ENCODE data around the gene RIPOR3.

Gene RIPOR3

GRCh38 chr20:50630578-50631263, 60.6 kb downstream of the RIPOR3 start:
- no peaks in the 10 kb centered on the region for H3K9me3 ChIP-seq (replicated peaks in 1 of 11)
- no peaks in the 10 kb centered on the region for H3K36me3 ChIP-seq
- no peak for TF ChIP-seq Cebpa-rat (IDR thresholded peaks at IDR 0.05)
- H3K27ac ChIP-seq = peak overlapping the region in 3 of 11 experiments; percentile 77 to 82 (median 81); a peak in 6 of 22 replicates
- H3K4me2 ChIP-seq = peak overlapping the region in 8 of 11 experiments; percentile 81 to 97 (median 95); a peak in 15 of 22 replicates
- 0 out of 22 replicates have a peak, but pooled peaks cover 0 to 6% (median 0%) of the 10 kb centered on the region in 11 experiments for H3K27me3 ChIP-seq
- no peak overlapping the region for H3K4me3 ChIP-seq
- H3K9ac ChIP-seq = peak overlapping the region in 2 of 11 experiments; percentile 31 to 76; a peak in 3 of 22 replicates
- no peaks in the 10 kb centered on the region for H4K20me1 ChIP-seq
- H3K4me1 ChIP-seq = peaks cover 22 to 89% (median 82%) of the 10 kb centered on the region in 10 experiments

DNA sequence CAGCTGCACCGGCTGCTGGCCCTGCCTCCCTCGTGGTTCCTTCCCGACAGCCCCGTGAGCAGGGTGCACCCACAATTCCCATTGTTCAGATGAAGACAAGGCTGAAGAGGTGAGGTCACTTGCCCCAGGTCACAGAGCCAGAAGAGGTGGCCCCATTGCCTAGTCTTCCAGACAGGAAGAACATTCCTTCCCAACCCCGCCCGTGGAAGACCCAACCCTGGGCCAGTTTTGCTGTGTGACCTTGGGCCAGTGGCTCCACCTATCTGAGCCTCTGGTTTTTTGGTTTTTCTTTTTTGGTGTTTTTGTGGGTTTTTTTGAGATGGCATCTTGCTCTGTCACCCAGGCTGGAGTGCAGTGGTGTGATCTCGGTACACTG, 61.7 kb downstream of the RIPOR3 start:
- Histone ChIP-seq H3K36me3 (no peaks in the 10 kb centered on the region), H3K4me2 (peak overlapping the region; percentile 69 to 97 (median 93)), H3K27ac (peak overlapping the region in 9 of 11 experiments; percentile 26 to 83 (median 77); a peak in 17 of 22 replicates), H3K4me1 (peaks cover 22 to 93% (median 88%) of the 10 kb centered on the region in 10 experiments), H3K4me3 (peak overlapping the region in 7 of 10 experiments; percentile 46 to 60 (median 55); a peak in 11 of 20 replicates), H3K9ac (peak overlapping the region in 9 of 11 experiments; percentile 11 to 78 (median 70); a peak in 17 of 22 replicates), H4K20me1 (no peaks in the 10 kb centered on the region; a peak in 1 of 22 replicates), H3K9me3 (replicated peaks in 1 of 11) (no peaks in the 10 kb centered on the region), H3K27me3 (0 out of 22 replicates have a peak, but pooled peaks cover 0 to 6% (median 0%) of the 10 kb centered on the region in 11 experiments)
- no peak for TF ChIP-seq Cebpa-rat (IDR thresholded peaks at IDR 0.05)

DNA sequence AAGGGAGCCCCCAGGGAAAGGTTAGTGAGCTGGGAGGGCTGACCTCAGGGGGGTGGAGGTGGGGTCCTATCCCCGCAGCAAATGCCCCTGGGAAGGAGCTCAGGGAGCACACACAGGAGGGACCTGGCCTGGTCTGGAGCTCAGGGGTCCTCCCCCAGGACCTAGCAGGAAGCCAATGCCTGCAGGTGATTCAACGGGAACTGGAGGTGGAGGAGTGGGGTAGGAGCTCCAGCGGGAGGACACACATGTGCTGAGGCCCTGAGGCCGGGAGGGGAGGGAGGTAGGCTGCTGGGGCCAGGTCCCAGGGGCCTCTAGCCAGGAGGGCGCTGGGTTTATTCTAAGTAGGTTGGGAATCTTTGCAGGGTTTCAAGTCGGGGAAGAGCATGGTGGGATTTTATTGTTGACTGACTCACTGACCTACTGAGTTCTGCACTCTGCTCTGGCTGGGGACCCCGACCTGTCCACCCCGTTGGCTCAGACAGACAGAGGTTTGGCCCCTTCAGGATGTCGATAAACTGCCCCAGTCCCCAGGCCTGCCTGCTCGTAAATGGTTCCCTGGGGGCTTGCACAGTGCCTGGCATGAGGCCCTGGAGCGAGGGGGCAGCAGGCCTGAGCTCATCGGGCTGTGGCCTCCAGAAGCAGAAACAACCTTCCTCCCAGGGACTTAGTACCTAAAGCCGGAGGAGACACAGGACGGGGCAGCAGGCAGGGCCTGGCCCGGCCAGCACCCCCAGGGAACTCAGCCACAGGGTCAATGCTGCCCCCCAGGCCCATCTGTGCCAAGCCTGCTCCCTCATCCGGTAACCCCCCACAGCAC, 62.3 kb downstream of the RIPOR3 start:
- no peaks in the 10 kb centered on the region; a peak in 1 of 22 replicates for H4K20me1 ChIP-seq
- no peaks in the 10 kb centered on the region for H3K36me3 ChIP-seq
- H3K4me3 ChIP-seq = peak overlapping the region in 8 of 10 experiments; percentile 36 to 60 (median 55); a peak in 15 of 20 replicates
- 0 out of 22 replicates have a peak, but pooled peaks cover 0 to 6% (median 0%) of the 10 kb centered on the region in 11 experiments for H3K27me3 ChIP-seq
- TF ChIP-seq Cebpa-rat (IDR thresholded peaks at IDR 0.05) = no peak
- H3K9ac ChIP-seq = peak overlapping the region; percentile 11 to 78 (median 70); a peak in 20 of 22 replicates
- H3K4me1 ChIP-seq = peaks cover 22 to 96% (median 93%) of the 10 kb centered on the region in 10 experiments
- peak overlapping the region; percentile 69 to 97 (median 93) for H3K4me2 ChIP-seq
- H3K27ac ChIP-seq = peak overlapping the region in 10 of 11 experiments; percentile 8 to 83 (median 76); a peak in 18 of 22 replicates
- no peaks in the 10 kb centered on the region for H3K9me3 ChIP-seq (replicated peaks in 1 of 11)

DNA sequence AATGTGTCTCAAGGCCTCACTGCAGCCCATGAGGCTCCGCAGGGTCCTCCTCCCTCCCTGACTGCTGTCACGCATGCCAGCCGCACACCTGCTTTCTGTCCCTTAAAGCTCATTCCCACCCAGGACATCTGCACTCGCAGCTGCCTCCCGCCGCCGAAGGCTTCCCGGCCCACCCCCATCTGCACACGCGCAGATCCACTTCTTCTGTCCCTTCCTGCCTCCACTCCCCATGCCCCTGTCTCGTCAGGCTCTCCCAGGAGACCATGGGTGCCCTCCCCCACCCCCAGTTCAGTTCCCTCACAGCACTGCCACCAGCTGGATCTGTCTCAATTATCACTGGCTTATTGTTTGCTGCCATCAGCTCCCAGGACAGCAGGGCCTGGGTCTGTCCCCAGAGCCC, 63.0 kb downstream of the RIPOR3 start:
- no peak for TF ChIP-seq Cebpa-rat (IDR thresholded peaks at IDR 0.05)
- H3K9me3 ChIP-seq (replicated peaks in 1 of 11) = no peaks in the 10 kb centered on the region
- peak overlapping the region; percentile 11 to 78 (median 70); a peak in 20 of 22 replicates for H3K9ac ChIP-seq
- no peaks in the 10 kb centered on the region; a peak in 1 of 22 replicates for H4K20me1 ChIP-seq
- H3K4me3 ChIP-seq = peak overlapping the region in 8 of 10 experiments; percentile 36 to 60 (median 55); a peak in 15 of 20 replicates
- no peaks in the 10 kb centered on the region for H3K36me3 ChIP-seq
- H3K27me3 ChIP-seq = 0 out of 22 replicates have a peak, but pooled peaks cover 0 to 6% (median 0%) of the 10 kb centered on the region in 11 experiments
- H3K4me1 ChIP-seq = peaks cover 22 to 95% (median 87%) of the 10 kb centered on the region in 10 experiments
- H3K27ac ChIP-seq = peak overlapping the region in 10 of 11 experiments; percentile 8 to 83 (median 76); a peak in 18 of 22 replicates
- peak overlapping the region; percentile 69 to 97 (median 93) for H3K4me2 ChIP-seq

- Histone ChIP-seq H3K36me3 (no peaks in the 10 kb centered on the region), H3K27ac (peak overlapping the region in 8 of 11 experiments; percentile 65 to 83 (median 79); a peak in 16 of 22 replicates), H4K20me1 (no peaks in the 10 kb centered on the region; a peak in 1 of 22 replicates), H3K27me3 (0 out of 22 replicates have a peak, but pooled peaks cover 0 to 6% (median 0%) of the 10 kb centered on the region in 11 experiments), H3K9ac (peak overlapping the region in 9 of 11 experiments; percentile 7 to 78 (median 70); a peak in 15 of 22 replicates), H3K9me3 (replicated peaks in 1 of 11) (no peaks in the 10 kb centered on the region), H3K4me1 (peaks cover 22 to 95% (median 86%) of the 10 kb centered on the region in 10 experiments), H3K4me3 (peak overlapping the region in 3 of 10 experiments; percentile 55 to 59 (median 55); a peak in 2 of 20 replicates), H3K4me2 (peak overlapping the region; percentile 69 to 97 (median 93); a peak in 21 of 22 replicates)
- TF ChIP-seq Cebpa-rat (IDR thresholded peaks at IDR 0.05) = no peak
These were observed 63.6 kb downstream of the RIPOR3 start for GRCh38 chr20:50627747-50628146.

DNA sequence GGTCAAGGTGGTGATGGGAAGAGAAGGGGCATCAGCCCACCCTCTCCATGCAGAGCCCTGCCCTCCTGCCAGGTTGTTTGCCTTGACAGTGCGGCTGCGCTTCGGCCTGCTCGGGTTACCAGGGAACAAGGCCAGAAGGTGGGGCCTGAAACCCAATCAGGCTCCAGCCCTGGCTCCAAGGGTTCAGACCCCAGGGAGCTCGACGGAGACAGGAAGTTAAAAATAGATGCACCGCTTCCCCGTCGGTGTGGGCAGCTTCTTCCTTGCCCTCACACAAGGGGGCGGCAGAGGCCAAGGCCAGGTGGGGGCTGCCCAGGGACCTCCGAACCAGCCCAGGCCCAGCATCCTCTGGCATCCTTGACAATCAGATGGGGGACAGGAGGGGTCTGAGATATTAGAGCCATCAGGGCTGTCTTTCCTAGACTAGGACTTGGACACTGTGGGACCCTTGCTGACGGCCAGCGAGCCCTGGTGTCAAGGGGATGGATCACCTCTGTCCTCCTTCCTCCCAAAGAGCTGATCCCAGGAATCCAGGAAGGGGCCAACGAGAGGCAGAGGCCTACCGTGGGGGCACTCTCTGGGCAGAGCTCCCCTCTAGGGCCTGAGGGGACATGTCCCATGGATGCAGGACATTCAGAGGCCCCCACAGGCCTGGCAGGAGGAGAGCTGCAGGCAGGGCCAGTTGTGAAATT, 65.2 kb downstream of the RIPOR3 start:
- H3K9ac ChIP-seq = peak overlapping the region in 9 of 11 experiments; percentile 2 to 70 (median 57); a peak in 14 of 22 replicates
- H3K27me3 ChIP-seq = 0 out of 22 replicates have a peak, but pooled peaks cover 0 to 6% (median 0%) of the 10 kb centered on the region in 11 experiments
- H3K4me1 ChIP-seq = peaks cover 22 to 79% (median 70%) of the 10 kb centered on the region in 10 experiments
- H3K9me3 ChIP-seq (replicated peaks in 1 of 11) = peaks cover 4 to 7% (median 6%) of the 10 kb centered on the region in 11 experiments
- H3K27ac ChIP-seq = peak overlapping the region in 9 of 11 experiments; percentile 25 to 74 (median 64); a peak in 17 of 22 replicates
- H4K20me1 ChIP-seq = no peaks in the 10 kb centered on the region; a peak in 1 of 22 replicates
- no peak overlapping the region for H3K4me3 ChIP-seq
- TF ChIP-seq Cebpa-rat (IDR thresholded peaks at IDR 0.05) = no peak
- peaks cover 0 to 4% (median 0%) of the 10 kb centered on the region in 11 experiments; a peak in 1 of 22 replicates for H3K36me3 ChIP-seq
- H3K4me2 ChIP-seq = peak overlapping the region; percentile 50 to 97 (median 75)

DNA sequence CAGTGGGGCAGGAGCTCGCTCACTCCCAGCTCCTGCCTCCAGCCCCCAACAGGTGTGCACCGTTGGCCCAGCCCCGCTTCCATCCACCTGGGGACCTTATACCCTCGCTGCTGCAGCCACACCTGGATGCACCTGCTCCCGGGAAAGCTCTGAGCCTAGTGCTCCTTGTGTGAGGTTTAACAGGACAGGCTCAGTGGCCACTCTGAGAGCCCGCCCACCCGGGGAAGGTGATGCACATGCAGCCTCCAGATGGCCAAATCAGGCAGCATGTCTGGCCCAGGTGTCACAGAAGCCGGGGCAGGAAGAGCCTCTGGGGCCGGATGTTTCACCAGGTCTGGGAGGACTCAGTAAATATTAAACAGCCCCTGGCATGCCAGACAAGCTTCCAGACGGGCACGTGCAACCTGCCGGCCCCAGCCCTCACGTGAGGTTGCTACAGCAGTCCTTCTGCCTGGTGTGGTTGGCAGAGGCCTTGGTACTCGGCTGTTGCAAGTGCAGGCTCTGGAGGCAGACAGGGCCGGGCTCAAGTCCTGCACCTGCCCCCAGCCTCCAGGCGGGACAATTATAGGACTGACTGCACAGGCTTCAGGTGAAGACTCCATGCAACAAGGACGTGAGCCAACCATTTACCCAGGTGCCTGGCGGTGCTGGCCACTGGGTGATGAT, 66.9 kb downstream of the RIPOR3 start:
- Histone ChIP-seq H3K4me3 (no peak overlapping the region), H3K4me1 (peaks cover 19 to 62% (median 54%) of the 10 kb centered on the region in 10 experiments), H3K9me3 (replicated peaks in 1 of 11) (peaks cover 10 to 16% (median 12%) of the 10 kb centered on the region in 11 experiments), H3K27me3 (0 out of 22 replicates have a peak, but pooled peaks cover 0 to 6% (median 0%) of the 10 kb centered on the region in 11 experiments), H3K27ac (peak overlapping the region in 6 of 11 experiments; percentile 53 to 74 (median 70); a peak in 8 of 22 replicates), H4K20me1 (no peaks in the 10 kb centered on the region; a peak in 1 of 22 replicates), H3K4me2 (peak overlapping the region in 8 of 11 experiments; percentile 70 to 97 (median 86); a peak in 16 of 22 replicates), H3K9ac (peak overlapping the region in 1 of 11 experiments; percentile 61; a peak in 1 of 22 replicates), H3K36me3 (peaks cover 0 to 5% (median 0%) of the 10 kb centered on the region in 11 experiments; a peak in 1 of 22 replicates)
- no peak for TF ChIP-seq Cebpa-rat (IDR thresholded peaks at IDR 0.05)
